ENCODE measurements around the gene TTC12. TPM values are rescaled to one million over a fixed set of nuclear protein-coding genes. Genes with fewer than 3 reads are reported as not detected.

Gene TTC12
- total RNA-seq, 2 donors from 2014 or later, result 6.2 to 12.8 TPM

DNA sequence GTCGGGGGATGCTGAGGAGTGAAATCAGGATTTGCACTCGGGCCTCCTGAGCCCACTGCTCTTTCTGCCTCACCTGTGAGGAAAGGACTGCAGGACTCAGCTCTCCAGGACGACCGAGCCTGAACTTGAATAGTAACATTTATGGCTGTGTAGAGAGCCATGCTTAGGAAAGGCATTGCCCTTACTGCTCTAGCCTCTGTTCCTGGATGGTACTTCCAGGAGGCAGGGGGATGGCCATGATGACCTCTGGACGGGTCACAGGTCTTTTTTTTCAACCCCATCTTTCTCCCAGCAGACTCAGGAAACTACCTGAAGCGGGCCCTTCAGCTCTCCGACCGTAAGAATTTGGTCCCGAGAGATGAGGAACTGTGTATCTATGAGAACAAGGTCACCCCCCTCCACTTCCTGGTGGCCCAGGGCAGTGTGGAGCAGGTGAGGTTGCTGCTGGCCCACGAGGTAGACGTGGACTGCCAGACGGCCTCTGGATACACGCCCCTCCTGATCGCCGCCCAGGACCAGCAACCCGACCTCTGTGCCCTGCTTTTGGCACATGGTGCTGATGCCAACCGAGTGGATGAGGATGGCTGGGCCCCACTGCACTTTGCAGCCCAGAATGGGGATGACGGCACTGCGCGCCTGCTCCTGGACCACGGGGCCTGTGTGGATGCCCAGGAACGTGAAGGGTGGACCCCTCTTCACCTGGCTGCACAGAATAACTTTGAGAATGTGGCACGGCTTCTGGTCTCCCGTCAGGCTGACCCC, 84.5 kb downstream of the TTC12 start:
- ATAC-seq, result no peak
- no peak overlapping the region for H3K4me3 Mint-ChIP-seq
- H3K4me1 Mint-ChIP-seq (ENCODE audit: low read depth in 2 of 2), result no peaks in the 10 kb centered on the region
- no peak overlapping the region for H3K27ac Mint-ChIP-seq
- peaks cover 0 to 5% of the 10 kb centered on the region in 2 donors for H3K27me3 Mint-ChIP-seq
- DNase-seq (ENCODE audit: low spot score), result no peak
- no peaks in the 10 kb centered on the region for H3K9me3 Mint-ChIP-seq
- H3K36me3 Mint-ChIP-seq, result no peaks in the 10 kb centered on the region

DNA sequence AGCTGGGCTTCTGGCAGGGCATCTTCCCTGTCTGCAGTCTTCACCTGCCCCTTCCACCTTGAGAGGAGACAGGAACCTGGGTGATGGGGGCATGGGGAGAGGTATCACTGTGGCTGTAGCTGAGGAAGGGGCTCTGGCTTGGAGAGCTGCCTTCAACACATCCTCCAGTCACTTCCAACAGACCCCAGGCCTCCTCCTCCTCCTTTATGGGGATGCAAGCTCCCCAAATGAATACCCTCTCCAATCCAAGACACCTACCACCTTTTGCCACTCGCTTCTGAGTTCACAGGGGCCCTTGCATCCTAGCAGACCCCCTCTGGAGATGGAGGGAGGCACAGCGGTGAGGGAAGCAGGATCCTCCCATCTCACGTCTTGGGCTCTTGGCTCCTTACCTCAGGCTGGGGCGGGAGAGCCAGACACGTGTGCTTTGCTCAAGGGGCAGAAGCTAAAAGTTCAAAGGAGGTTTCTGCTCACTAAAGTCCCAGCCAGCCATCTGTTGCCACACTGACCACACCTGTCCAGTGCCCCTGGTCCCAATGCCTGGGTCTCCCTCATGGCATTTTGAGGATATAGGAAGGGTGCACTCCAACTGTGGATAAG, 86.3 kb downstream of the TTC12 start:
- Mint-ChIP-seq H3K4me3 (no peak overlapping the region), H3K9me3 (no peaks in the 10 kb centered on the region), H3K4me1 (ENCODE audit: low read depth in 2 of 2) (no peaks in the 10 kb centered on the region), H3K27me3 (peaks cover 0 to 6% of the 10 kb centered on the region in 2 donors), H3K36me3 (no peaks in the 10 kb centered on the region), H3K27ac (no peak overlapping the region)
- ATAC-seq (no peak), DNase-seq (ENCODE audit: low spot score) (peak; percentile 41)

DNA sequence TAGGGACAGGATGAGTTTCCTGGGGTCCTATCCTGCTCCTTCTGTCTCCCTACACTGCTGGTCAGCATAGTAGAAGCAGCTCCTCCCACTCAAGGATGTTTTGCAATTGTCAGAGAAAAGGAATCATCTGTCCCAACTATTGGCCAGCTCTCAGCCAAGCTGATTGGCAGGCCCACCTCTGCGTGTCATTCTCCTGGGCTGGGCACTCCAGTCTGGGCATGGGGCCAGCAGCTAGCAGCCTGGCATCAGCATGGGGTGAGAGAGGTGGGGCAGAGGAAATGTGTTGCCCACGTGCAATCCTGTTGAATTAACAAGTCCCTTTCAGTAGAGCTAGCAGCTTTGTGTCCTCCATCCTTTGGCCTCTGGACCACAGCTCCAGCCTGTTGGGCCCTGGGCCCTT, 87.3 kb downstream of the TTC12 start:
- ATAC-seq, result no peak
- Mint-ChIP-seq H3K4me1 (ENCODE audit: low read depth in 2 of 2) (no peaks in the 10 kb centered on the region), H3K9me3 (no peaks in the 10 kb centered on the region), H3K27ac (no peak overlapping the region), H3K4me3 (no peak overlapping the region), H3K36me3 (no peaks in the 10 kb centered on the region), H3K27me3 (peaks cover 0 to 6% of the 10 kb centered on the region in 2 donors)
- peak; percentile 23 for DNase-seq (ENCODE audit: low spot score)

DNA sequence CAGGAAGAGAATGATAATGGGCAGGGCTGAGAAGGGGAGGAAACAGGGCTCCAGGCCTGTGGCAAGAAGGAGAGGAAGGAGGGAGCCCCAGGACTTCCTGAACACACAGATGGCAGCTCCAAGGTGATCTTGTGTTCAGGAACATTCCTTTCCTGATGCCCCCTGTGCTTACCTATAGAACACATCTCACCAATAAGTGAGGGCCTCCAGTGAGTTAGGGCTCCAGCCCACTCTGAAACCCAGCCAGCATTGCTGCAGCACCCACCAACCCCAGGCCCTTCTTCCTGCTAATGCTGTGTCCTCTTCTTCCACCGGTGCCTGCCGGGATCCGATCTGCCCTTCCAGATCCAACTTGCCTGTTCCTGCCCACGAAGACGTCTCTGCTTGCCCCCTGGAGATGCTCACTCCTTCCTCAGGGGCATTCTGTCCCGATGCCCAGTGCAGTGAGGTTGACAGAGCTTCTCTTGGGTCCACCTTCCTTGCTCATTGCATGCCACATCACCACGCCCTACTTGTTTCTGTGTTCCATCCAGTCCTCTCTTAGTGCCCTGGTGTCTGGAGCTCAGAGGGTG, 90.6 kb downstream of the TTC12 start:
- no peak overlapping the region for H3K27ac Mint-ChIP-seq
- H3K4me1 Mint-ChIP-seq (ENCODE audit: low read depth in 2 of 2), result no peaks in the 10 kb centered on the region
- no peaks in the 10 kb centered on the region for H3K36me3 Mint-ChIP-seq
- H3K9me3 Mint-ChIP-seq, result no peaks in the 10 kb centered on the region
- H3K4me3 Mint-ChIP-seq, result no peak overlapping the region
- ATAC-seq (no peak), DNase-seq (ENCODE audit: low spot score) (peak; percentile 29)
- H3K27me3 Mint-ChIP-seq, result peaks cover 0 to 6% of the 10 kb centered on the region in 2 donors

DNA sequence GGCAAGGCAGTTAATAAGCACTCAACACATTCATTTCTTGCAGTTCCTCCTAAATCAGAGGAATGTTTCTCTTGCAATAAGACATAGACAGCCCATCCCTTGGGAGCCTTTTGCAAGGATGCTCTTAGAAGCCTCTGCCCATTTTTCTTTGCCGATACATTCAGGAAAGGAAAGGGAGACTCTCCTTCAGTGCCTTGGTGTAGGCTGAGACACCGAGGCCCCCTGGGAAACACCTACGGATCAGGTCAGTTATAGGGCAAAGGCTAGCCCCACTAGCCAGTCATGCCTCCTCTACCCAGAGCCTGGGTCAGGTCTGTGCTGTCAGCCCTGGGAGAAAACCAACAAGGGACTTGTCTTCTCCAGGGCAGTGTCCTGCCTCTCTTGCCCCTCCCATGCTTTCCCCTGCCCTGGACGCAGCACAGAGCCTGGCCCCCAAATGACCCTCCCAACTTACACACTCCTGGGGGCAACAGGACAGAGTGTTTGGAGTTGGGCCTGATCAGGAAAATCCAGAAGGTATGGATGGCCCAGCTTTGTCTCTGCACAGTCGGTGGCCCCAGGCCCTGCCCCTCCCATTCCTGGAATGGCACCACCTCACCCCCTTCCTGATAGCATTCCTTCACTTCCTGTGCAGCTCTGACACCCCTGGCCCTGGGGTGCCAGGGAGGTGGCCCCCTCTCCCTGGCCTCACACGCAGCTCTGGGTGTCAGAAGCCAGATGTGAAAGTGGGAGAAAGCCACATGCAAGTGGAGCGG, 91.5 kb downstream of the TTC12 start:
- no peaks in the 10 kb centered on the region for H3K4me1 Mint-ChIP-seq (ENCODE audit: low read depth in 2 of 2)
- H3K27me3 Mint-ChIP-seq, result peaks cover 0 to 6% of the 10 kb centered on the region in 2 donors
- no peaks in the 10 kb centered on the region for H3K36me3 Mint-ChIP-seq
- DNase-seq (ENCODE audit: low spot score) (no peak), ATAC-seq (no peak)
- no peak overlapping the region for H3K4me3 Mint-ChIP-seq
- H3K9me3 Mint-ChIP-seq, result no peaks in the 10 kb centered on the region
- no peak overlapping the region for H3K27ac Mint-ChIP-seq

DNA sequence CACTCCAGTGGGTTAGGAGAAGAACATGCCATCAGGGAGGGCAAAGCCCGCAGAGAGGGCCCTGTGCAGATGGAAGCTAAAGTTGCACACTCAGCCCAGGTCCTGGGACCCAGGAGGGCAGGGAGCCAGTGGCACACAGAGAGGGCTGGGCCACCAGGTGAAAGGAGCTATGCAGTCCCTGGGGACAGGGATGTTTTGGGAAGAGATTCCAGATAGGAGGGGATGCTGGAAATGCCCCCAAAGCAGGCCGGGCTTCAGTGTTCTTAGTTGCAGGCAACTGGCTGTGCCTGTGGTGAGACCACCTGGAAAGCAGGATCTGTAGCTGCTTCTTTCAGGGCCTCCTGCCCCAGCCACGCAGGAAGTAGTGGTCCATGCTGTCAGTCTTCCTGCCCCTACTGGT, 92.8 kb downstream of the TTC12 start:
- DNase-seq (ENCODE audit: low spot score) (no peak), ATAC-seq (no peak)
- H3K4me3 Mint-ChIP-seq, result no peak overlapping the region
- H3K27me3 Mint-ChIP-seq, result peaks cover 0 to 6% of the 10 kb centered on the region in 2 donors
- no peaks in the 10 kb centered on the region for H3K4me1 Mint-ChIP-seq (ENCODE audit: low read depth in 2 of 2)
- no peaks in the 10 kb centered on the region for H3K9me3 Mint-ChIP-seq
- no peaks in the 10 kb centered on the region for H3K36me3 Mint-ChIP-seq
- no peak overlapping the region for H3K27ac Mint-ChIP-seq

DNA sequence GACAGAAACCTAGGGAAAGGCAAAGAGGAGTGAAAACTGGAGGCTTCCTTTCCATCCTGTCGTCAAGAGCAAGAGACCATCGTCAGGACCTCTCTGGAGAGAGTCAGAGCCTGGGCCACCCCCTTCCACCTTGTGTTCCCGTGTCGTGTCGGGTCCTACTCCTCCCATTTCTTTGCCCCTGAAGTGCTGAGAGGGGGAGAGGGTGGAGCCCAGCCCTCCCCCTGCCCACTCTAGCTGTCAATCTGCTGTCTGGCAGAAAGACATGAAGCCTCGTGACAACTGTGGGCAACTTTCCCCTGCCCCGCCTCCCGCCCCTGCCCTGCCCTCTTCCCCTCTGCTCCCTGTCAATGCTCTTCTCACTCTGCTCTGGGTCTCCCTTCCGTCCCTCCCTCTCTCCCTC, 93.8 kb downstream of the TTC12 start:
- H3K4me3 Mint-ChIP-seq, result no peak overlapping the region

DNA sequence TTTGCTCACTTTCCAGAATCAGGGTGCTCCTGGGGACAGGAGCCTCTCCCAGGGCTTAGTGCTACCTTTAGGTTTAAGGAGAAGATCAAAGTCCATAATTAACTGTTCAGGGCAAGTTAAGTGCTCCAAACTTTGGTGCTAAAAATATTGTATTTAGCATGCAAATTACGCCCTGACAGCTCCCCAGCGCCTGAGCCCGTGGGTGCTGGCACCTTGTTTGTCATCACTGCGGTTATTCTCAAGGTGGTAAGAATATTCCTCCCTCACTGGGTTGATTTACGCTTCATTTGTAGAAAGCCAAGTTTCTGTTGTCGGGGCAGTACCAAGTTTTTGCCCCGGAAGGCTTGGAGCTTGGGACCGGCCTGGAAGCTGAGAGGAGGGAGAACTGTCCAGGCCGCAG, 94.5 kb downstream of the TTC12 start:
- Mint-ChIP-seq H3K27me3 (peaks cover 0 to 3% of the 10 kb centered on the region in 2 donors), H3K9me3 (no peaks in the 10 kb centered on the region), H3K4me1 (ENCODE audit: low read depth in 2 of 2) (no peaks in the 10 kb centered on the region), H3K27ac (no peak overlapping the region), H3K36me3 (no peaks in the 10 kb centered on the region), H3K4me3 (no peak overlapping the region)
- no peak for ATAC-seq
- no peak for DNase-seq (ENCODE audit: low spot score)

More for the DNA sequence above, 93.8 kb downstream of the TTC12 start:
- Mint-ChIP-seq H3K27me3 (peaks cover 0 to 6% of the 10 kb centered on the region in 2 donors), H3K4me1 (ENCODE audit: low read depth in 2 of 2) (no peaks in the 10 kb centered on the region), H3K36me3 (no peaks in the 10 kb centered on the region), H3K27ac (no peak overlapping the region), H3K9me3 (no peaks in the 10 kb centered on the region)
- no peak for ATAC-seq
- no peak for DNase-seq (ENCODE audit: low spot score)

DNA sequence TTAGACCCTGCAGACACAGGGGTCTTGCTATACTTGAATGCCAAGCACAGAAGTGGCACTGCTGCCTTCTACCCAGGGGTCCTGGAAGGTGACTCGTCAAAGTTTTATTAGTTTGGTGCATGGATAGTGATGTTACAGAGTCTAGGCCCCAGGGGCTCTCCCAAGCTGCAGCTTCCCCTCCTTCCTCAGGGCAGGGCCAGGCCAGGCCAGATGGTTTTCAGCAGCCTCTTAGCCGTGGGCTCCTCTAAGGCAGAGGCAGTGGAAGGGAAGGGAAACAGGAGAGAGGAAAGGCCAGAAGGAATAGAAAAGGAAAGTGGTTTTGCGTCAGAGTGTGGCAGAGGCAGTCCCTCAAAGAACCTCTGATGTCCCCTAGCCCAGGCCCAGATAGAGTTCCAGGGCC, 95.1 kb downstream of the TTC12 start:
- no peak for ATAC-seq
- no peaks in the 10 kb centered on the region for H3K9me3 Mint-ChIP-seq
- DNase-seq (ENCODE audit: low spot score), result no peak
- H3K36me3 Mint-ChIP-seq, result no peaks in the 10 kb centered on the region
- no peaks in the 10 kb centered on the region for H3K4me1 Mint-ChIP-seq (ENCODE audit: low read depth in 2 of 2)
- H3K4me3 Mint-ChIP-seq, result no peak overlapping the region
- H3K27me3 Mint-ChIP-seq, result no peaks in the 10 kb centered on the region
- H3K27ac Mint-ChIP-seq, result no peak overlapping the region

DNA sequence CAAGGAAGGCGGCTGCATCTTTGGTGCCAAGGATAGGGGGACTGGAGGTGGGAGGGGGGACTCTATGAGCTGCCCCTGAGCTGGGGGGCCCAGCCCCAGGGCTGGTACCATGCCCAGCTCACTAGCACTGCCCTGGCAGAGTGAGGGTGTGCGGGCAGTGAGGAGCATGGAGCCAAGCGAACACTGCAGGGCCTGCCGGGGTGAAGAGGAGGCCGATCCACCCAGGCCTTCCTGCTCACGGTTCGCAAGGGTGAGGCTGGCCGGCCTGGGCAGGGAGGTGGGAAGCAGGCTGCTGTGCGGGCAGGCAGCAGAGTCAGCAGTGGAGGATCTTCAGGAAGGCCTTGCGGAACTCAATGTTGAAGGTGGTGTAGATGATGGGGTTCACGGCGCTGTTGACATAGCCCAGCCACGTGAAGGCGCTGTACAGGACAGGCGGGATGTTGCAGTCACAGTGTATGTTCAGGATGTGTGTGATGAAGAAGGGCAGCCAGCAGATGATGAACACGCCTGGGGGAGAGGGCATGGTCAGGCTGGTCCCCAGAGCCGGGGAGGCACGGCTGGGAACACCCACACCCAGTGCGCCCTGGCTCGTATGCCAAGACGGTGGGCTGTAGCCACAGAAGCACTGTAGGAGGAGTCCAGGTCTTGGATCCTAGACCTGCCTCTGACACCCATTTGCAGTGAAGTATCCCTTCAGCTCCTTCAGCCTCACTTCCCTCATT, 96.2 kb downstream of the TTC12 start:
- no peak overlapping the region for H3K4me3 Mint-ChIP-seq
- H3K4me1 Mint-ChIP-seq (ENCODE audit: low read depth in 2 of 2), result no peaks in the 10 kb centered on the region
- H3K27me3 Mint-ChIP-seq, result peaks cover 0 to 3% of the 10 kb centered on the region in 2 donors
- H3K27ac Mint-ChIP-seq, result no peak overlapping the region
- H3K36me3 Mint-ChIP-seq, result no peaks in the 10 kb centered on the region
- H3K9me3 Mint-ChIP-seq, result no peaks in the 10 kb centered on the region
- DNase-seq (ENCODE audit: low spot score), result no peak
- ATAC-seq, result peak in 1 of 2 donors; percentile 3

DNA sequence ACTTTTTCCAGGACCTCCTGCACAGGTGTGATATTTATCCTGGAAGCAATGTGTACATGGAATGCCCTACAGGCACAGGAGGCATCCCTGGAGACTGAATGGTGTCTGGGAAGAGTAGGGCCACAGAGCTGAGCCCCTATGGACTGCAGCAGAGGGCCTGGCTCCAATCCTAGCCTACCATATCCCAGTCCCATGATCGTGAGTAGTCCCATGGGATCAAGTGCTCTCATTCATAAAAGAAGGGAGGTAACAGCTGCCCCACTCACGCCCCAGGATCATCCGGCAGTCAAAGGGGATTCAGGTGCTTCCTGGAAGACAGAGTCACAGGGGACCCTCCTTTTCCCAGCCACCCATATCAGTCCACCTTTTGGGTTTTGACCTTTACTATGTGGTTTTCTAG, 97.2 kb downstream of the TTC12 start:
- no peak for ATAC-seq
- Mint-ChIP-seq H3K9me3 (no peaks in the 10 kb centered on the region), H3K4me3 (no peak overlapping the region), H3K36me3 (no peaks in the 10 kb centered on the region), H3K27ac (no peak overlapping the region), H3K4me1 (ENCODE audit: low read depth in 2 of 2) (no peaks in the 10 kb centered on the region), H3K27me3 (peaks cover 0 to 3% of the 10 kb centered on the region in 2 donors)
- no peak for DNase-seq (ENCODE audit: low spot score)

DNA sequence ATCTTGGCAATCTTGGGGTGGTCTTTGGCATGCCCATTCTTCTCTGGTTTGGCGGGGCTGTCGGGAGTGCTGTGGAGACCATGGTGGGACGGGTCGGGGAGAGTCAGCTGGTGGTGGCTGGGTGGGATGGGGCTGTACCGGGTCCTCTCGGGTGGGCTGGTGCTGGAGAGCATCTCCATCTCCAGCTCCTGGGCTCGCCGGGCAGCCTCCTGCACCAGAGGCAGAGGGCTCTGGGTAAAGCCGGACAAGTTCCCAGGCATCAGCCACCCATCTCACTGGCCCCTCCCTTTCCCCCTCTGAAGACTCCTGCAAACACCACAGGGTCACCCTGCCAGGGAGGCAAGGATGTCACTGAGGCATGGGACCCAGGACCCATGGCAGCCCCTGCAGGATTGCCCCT, 98.3 kb downstream of the TTC12 start:
- Mint-ChIP-seq H3K4me1 (ENCODE audit: low read depth in 2 of 2) (no peaks in the 10 kb centered on the region), H3K9me3 (no peaks in the 10 kb centered on the region), H3K36me3 (no peaks in the 10 kb centered on the region), H3K4me3 (no peak overlapping the region), H3K27ac (no peak overlapping the region), H3K27me3 (peaks cover 0 to 3% of the 10 kb centered on the region in 2 donors)
- ATAC-seq, result no peak
- no peak for DNase-seq (ENCODE audit: low spot score)

DNA sequence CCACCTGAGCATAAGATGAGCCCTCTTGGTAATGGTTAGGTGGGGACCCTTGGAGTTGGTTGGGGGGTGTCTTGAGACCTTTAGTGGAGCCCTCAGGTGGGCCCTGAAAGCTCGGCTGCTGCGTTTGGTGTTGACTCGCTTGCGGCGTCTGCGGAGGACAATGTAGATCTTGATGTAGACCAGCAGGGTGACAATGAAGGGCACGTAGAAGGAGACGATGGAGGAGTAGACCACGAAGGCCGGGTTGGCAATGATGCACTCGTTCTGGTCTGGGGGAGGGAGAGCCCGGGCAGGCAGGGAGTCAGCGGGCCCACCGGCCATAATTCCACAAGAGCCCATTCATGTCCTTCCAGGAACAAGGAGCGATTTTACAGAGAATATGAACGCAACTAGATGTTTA, 101.0 kb downstream of the TTC12 start:
- no peak overlapping the region for H3K27ac Mint-ChIP-seq

More for the DNA sequence above, 101.0 kb downstream of the TTC12 start:
- Mint-ChIP-seq H3K4me1 (ENCODE audit: low read depth in 2 of 2) (no peaks in the 10 kb centered on the region), H3K4me3 (no peak overlapping the region), H3K36me3 (no peaks in the 10 kb centered on the region), H3K27me3 (peaks cover 0 to 3% of the 10 kb centered on the region in 2 donors), H3K9me3 (no peaks in the 10 kb centered on the region)
- ATAC-seq (no peak), DNase-seq (ENCODE audit: low spot score) (no peak)

All from natural killer cell treated with Interleukin-12 subunit alpha and Interleukin-12 subunit beta and Interleukin-15 and Interleukin-18, amount 100 ng/mL, for 72 hours (primary cell).